ENCODE data around the gene ZSCAN32. TPM values are rescaled to one million over a fixed set of nuclear protein-coding genes. Genes with fewer than 3 reads are reported as not detected.

Gene ZSCAN32
- polyA plus RNA-seq, 2 of the 4 experiments (the other 2 are of a cell fraction), result 12.4 to 29.4 TPM

GRCh38 chr16:3349175-3349574 lies 51.6 kb downstream of the ZSCAN32 start:
- ATAC-seq, result no peak
- ChIA-PET POLR2A (no interaction called here), CTCF (no interaction called here)
- no peak overlapping the region for H3K27ac ChIP-seq
- H3K4me1 ChIP-seq, result no peaks in the 10 kb centered on the region
- no peak overlapping the region for H3K4me2 ChIP-seq
- peaks cover 8% of the 10 kb centered on the region; the same call in 1 of the 3 replicates for H3K9me3 ChIP-seq
- no peak for FAIRE-seq
- TF ChIP-seq HDAC2 (IDR thresholded peaks at IDR 0.05), result no peak
- TF ChIP-seq HES2 (IDR thresholded peaks at IDR 0.05), result no peak
- TF ChIP-seq RARB (CRISPR knock-in tag; IDR thresholded peaks at IDR 0.05), result no peak
- TF ChIP-seq E2F6 (IDR thresholded peaks at IDR 0.05; ENCODE audit: borderline replicate concordance, low read depth), result no peak
- TF ChIP-seq RAD21 (conservative IDR thresholded peaks at IDR 0.05 in 1 of 2, IDR thresholded peaks at IDR 0.05 in 1 of 2), result no peak
- TF ChIP-seq ZC3H11A (IDR thresholded peaks at IDR 0.05), result no peak
- no peak for TF ChIP-seq POLR2AphosphoS2 (conservative IDR thresholded peaks at IDR 0.05; ENCODE audit: low read length)
- TF ChIP-seq MAZ (IDR thresholded peaks at IDR 0.05; ENCODE audit: borderline replicate concordance, low read depth, low read length), result no peak
- no peak for TF ChIP-seq KDM1A (IDR thresholded peaks at IDR 0.05; ENCODE audit: low read depth)
- no peak for TF ChIP-seq ESRRA (IDR thresholded peaks at IDR 0.05; ENCODE audit: borderline replicate concordance, low read length)
- no peak for TF ChIP-seq HOXA7 (CRISPR knock-in tag; IDR thresholded peaks at IDR 0.05)
- TF ChIP-seq MYC (IDR thresholded peaks at IDR 0.05; ENCODE audit: borderline replicate concordance, low read length), result no peak
- TF ChIP-seq NR3C1 (IDR thresholded peaks at IDR 0.05), result no peak
- TF ChIP-seq CBX8 (IDR thresholded peaks at IDR 0.05), result no peak
- no peak for TF ChIP-seq CHD2 (IDR thresholded peaks at IDR 0.05; ENCODE audit: low read length, partially characterized antibody)
- TF ChIP-seq HEYL (CRISPR knock-in tag; IDR thresholded peaks at IDR 0.05), result no peak
- 55% methylated on average over 13 of the region's 13 CpGs for WGBS (ENCODE audit: missing lambda C conversion rate)
- no peak overlapping the region for H3K4me3 ChIP-seq
- no peak for DNase-seq (ENCODE audit: low read depth in 1 of 2, low spot score in 1 of 2)

- CTCF ChIA-PET, result no interaction called here
- POLR2A ChIA-PET, result no interaction called here
- WGBS (ENCODE audit: missing lambda C conversion rate), result 38% methylated on average over 4 of the region's 4 CpGs
- DNase-seq (ENCODE audit: low read depth in 1 of 2, low spot score in 1 of 2) (no peak), FAIRE-seq (no peak), ATAC-seq (no peak; a peak in 1 of 6 replicates)
- TF ChIP-seq RNF2 (IDR thresholded peaks at IDR 0.05; ENCODE audit: borderline replicate concordance, low read depth) (no peak), ELK1 (IDR thresholded peaks at IDR 0.05; ENCODE audit: low read depth, low read length) (no peak), HOXB5 (CRISPR knock-in tag; IDR thresholded peaks at IDR 0.05) (no peak), CBX2 (IDR thresholded peaks at IDR 0.05; ENCODE audit: borderline replicate concordance, low read depth) (no peak), USF2 (IDR thresholded peaks at IDR 0.05) (no peak), ATOH8 (CRISPR knock-in tag; IDR thresholded peaks at IDR 0.05; ENCODE audit: low read depth) (no peak), FOSB (CRISPR knock-in tag; IDR thresholded peaks at IDR 0.05) (no peak), HDAC2 (IDR thresholded peaks at IDR 0.05) (no peak), MYC (IDR thresholded peaks at IDR 0.05; ENCODE audit: borderline replicate concordance, low read length) (no peak), PHF8 (IDR thresholded peaks at IDR 0.05; ENCODE audit: borderline replicate concordance, low read depth) (no peak), JUN (IDR thresholded peaks at IDR 0.05) (no peak), ZSCAN20 (CRISPR knock-in tag; IDR thresholded peaks at IDR 0.05) (no peak), ZC3H11A (IDR thresholded peaks at IDR 0.05) (no peak), KDM5A (IDR thresholded peaks at IDR 0.05) (no peak), ZFP36 (IDR thresholded peaks at IDR 0.05; ENCODE audit: borderline replicate concordance, partially characterized antibody) (no peak)
- Histone ChIP-seq H3K27ac (no peak overlapping the region), H3K4me3 (no peak overlapping the region), H3K4me1 (no peaks in the 10 kb centered on the region), H3K9me3 (peaks cover 9% of the 10 kb centered on the region; the same call in 1 of the 3 replicates), H3K4me2 (no peak overlapping the region)
These were observed 52.1 kb downstream of the ZSCAN32 start for GRCh38 chr16:3348547-3349167.
